ENCODE data around the gene ARL8A.
"Not testable (repeated sequence)": the region's sequence is repeated elsewhere in the genome, so short reads cannot be mapped to it uniquely, and the experiment has no call there.

- TF ChIP-seq, protein P1, sequence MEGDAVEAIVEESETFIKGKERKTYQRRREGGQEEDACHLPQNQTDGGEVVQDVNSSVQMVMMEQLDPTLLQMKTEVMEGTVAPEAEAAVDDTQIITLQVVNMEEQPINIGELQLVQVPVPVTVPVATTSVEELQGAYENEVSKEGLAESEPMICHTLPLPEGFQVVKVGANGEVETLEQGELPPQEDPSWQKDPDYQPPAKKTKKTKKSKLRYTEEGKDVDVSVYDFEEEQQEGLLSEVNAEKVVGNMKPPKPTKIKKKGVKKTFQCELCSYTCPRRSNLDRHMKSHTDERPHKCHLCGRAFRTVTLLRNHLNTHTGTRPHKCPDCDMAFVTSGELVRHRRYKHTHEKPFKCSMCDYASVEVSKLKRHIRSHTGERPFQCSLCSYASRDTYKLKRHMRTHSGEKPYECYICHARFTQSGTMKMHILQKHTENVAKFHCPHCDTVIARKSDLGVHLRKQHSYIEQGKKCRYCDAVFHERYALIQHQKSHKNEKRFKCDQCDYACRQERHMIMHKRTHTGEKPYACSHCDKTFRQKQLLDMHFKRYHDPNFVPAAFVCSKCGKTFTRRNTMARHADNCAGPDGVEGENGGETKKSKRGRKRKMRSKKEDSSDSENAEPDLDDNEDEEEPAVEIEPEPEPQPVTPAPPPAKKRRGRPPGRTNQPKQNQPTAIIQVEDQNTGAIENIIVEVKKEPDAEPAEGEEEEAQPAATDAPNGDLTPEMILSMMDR (IDR thresholded peaks at IDR 0.05), result not testable (repeated sequence)
- TF ChIP-seq POLR2AphosphoS5, EP300, POLR2A (IDR thresholded peaks at IDR 0.05): not testable (repeated sequence)
These were observed 22.5 kb upstream of the ARL8A start for GRCh38 chr1:202167054-202167453.

All from upper lobe of left lung (tissue), 4 donors.